Measurements from ENCODE around the gene METTL26.

The METTL26 gene

GRCh38 chr16:672371-672770, 36.3 kb upstream of the METTL26 start:
- Histone ChIP-seq H3K27me3 (ENCODE audit: control insufficient read depth, insufficient read depth, low read length) (no peaks in the 10 kb centered on the region), H3K4me3 (ENCODE audit: low read depth, low read length) (no peak overlapping the region), H3K36me3 (ENCODE audit: control insufficient read depth, insufficient read depth, low read length) (peaks cover 55% of the 10 kb centered on the region), H3K4me1 (ENCODE audit: control insufficient read depth, insufficient read depth, low read length) (no peaks in the 10 kb centered on the region), H3K9me3 (ENCODE audit: control insufficient read depth, insufficient read depth, low read length) (no peaks in the 10 kb centered on the region), H3K9ac (ENCODE audit: low read depth, low read length) (no peak overlapping the region)

- Histone ChIP-seq H3K9ac (ENCODE audit: low read depth, low read length) (no peak overlapping the region), H3K36me3 (ENCODE audit: control insufficient read depth, insufficient read depth, low read length) (peaks cover 59% of the 10 kb centered on the region), H3K27me3 (ENCODE audit: control insufficient read depth, insufficient read depth, low read length) (no peaks in the 10 kb centered on the region), H3K9me3 (ENCODE audit: control insufficient read depth, insufficient read depth, low read length) (no peaks in the 10 kb centered on the region), H3K4me1 (ENCODE audit: control insufficient read depth, insufficient read depth, low read length) (no peaks in the 10 kb centered on the region), H3K4me3 (ENCODE audit: low read depth, low read length) (no peak overlapping the region)
Measured at GRCh38 chr16:671353-672131, 35.4 kb upstream of the METTL26 start.

GRCh38 chr16:670485-671352, 34.6 kb upstream of the METTL26 start:
- peaks cover 59% of the 10 kb centered on the region for H3K36me3 ChIP-seq (ENCODE audit: control insufficient read depth, insufficient read depth, low read length)
- no peak overlapping the region for H3K9ac ChIP-seq (ENCODE audit: low read depth, low read length)
- no peaks in the 10 kb centered on the region for H3K27me3 ChIP-seq (ENCODE audit: control insufficient read depth, insufficient read depth, low read length)
- H3K4me1 ChIP-seq (ENCODE audit: control insufficient read depth, insufficient read depth, low read length), result no peaks in the 10 kb centered on the region
- H3K9me3 ChIP-seq (ENCODE audit: control insufficient read depth, insufficient read depth, low read length), result no peaks in the 10 kb centered on the region
- H3K4me3 ChIP-seq (ENCODE audit: low read depth, low read length), result no peak overlapping the region

- H3K9ac ChIP-seq (ENCODE audit: low read depth, low read length), result peak overlapping the region; percentile 79
- no peaks in the 10 kb centered on the region for H3K4me1 ChIP-seq (ENCODE audit: control insufficient read depth, insufficient read depth, low read length)
- H3K27me3 ChIP-seq (ENCODE audit: control insufficient read depth, insufficient read depth, low read length), result no peaks in the 10 kb centered on the region
- no peaks in the 10 kb centered on the region for H3K9me3 ChIP-seq (ENCODE audit: control insufficient read depth, insufficient read depth, low read length)
- peaks cover 59% of the 10 kb centered on the region for H3K36me3 ChIP-seq (ENCODE audit: control insufficient read depth, insufficient read depth, low read length)
- no peak overlapping the region for H3K4me3 ChIP-seq (ENCODE audit: low read depth, low read length)
Measured at GRCh38 chr16:669666-670065, 33.6 kb upstream of the METTL26 start.

GRCh38 chr16:668519-669171, 32.5 kb upstream of the METTL26 start:
- Histone ChIP-seq H3K4me3 (ENCODE audit: low read depth, low read length) (peak overlapping the region; percentile 77), H3K9ac (ENCODE audit: low read depth, low read length) (peak overlapping the region; percentile 79), H3K36me3 (ENCODE audit: control insufficient read depth, insufficient read depth, low read length) (peaks cover 51% of the 10 kb centered on the region), H3K4me1 (ENCODE audit: control insufficient read depth, insufficient read depth, low read length) (no peaks in the 10 kb centered on the region), H3K9me3 (ENCODE audit: control insufficient read depth, insufficient read depth, low read length) (no peaks in the 10 kb centered on the region), H3K27me3 (ENCODE audit: control insufficient read depth, insufficient read depth, low read length) (no peaks in the 10 kb centered on the region)

- H3K4me1 ChIP-seq (ENCODE audit: control insufficient read depth, insufficient read depth, low read length), result no peaks in the 10 kb centered on the region
- no peaks in the 10 kb centered on the region for H3K9me3 ChIP-seq (ENCODE audit: control insufficient read depth, insufficient read depth, low read length)
- peaks cover 44% of the 10 kb centered on the region for H3K36me3 ChIP-seq (ENCODE audit: control insufficient read depth, insufficient read depth, low read length)
- no peaks in the 10 kb centered on the region for H3K27me3 ChIP-seq (ENCODE audit: control insufficient read depth, insufficient read depth, low read length)
- peak within 1 kb of the TSS; percentile 77 for H3K4me3 ChIP-seq (ENCODE audit: low read depth, low read length)
- H3K9ac ChIP-seq (ENCODE audit: low read depth, low read length), result peak within 1 kb of the TSS; percentile 79
Measured at GRCh38 chr16:667780-668518, 31.8 kb upstream of the METTL26 start, which contains the start of gene RHOT2. Gene RHOT2, plus strand, starts transcription at chr16:668132. Its CDS starts 68 bp downstream, at chr16:668200.

- H3K4me3 ChIP-seq (ENCODE audit: low read depth, low read length), result no peak overlapping the region
Measured at GRCh38 chr16:667113-667779, 31.1 kb upstream of the METTL26 start.

GRCh38 chr16:666572-666971, 30.5 kb upstream of the METTL26 start:
- peaks cover 42% of the 10 kb centered on the region for H3K36me3 ChIP-seq (ENCODE audit: control insufficient read depth, insufficient read depth, low read length)
- H3K9me3 ChIP-seq (ENCODE audit: control insufficient read depth, insufficient read depth, low read length), result no peaks in the 10 kb centered on the region
- H3K4me1 ChIP-seq (ENCODE audit: control insufficient read depth, insufficient read depth, low read length), result no peaks in the 10 kb centered on the region
- no peak overlapping the region for H3K9ac ChIP-seq (ENCODE audit: low read depth, low read length)
- H3K27me3 ChIP-seq (ENCODE audit: control insufficient read depth, insufficient read depth, low read length), result no peaks in the 10 kb centered on the region
- no peak overlapping the region for H3K4me3 ChIP-seq (ENCODE audit: low read depth, low read length)

More at GRCh38 chr16:667113-667779, 31.1 kb upstream of the METTL26 start:
- no peaks in the 10 kb centered on the region for H3K4me1 ChIP-seq (ENCODE audit: control insufficient read depth, insufficient read depth, low read length)
- H3K27me3 ChIP-seq (ENCODE audit: control insufficient read depth, insufficient read depth, low read length), result no peaks in the 10 kb centered on the region
- H3K9me3 ChIP-seq (ENCODE audit: control insufficient read depth, insufficient read depth, low read length), result no peaks in the 10 kb centered on the region
- peak overlapping the region; percentile 16 for H3K9ac ChIP-seq (ENCODE audit: low read depth, low read length)
- peaks cover 43% of the 10 kb centered on the region for H3K36me3 ChIP-seq (ENCODE audit: control insufficient read depth, insufficient read depth, low read length)

GRCh38 chr16:662597-662996, 26.5 kb upstream of the METTL26 start:
- Histone ChIP-seq H3K36me3 (ENCODE audit: control insufficient read depth, insufficient read depth, low read length) (peaks cover 28% of the 10 kb centered on the region), H3K9ac (ENCODE audit: low read depth, low read length) (no peak overlapping the region), H3K4me3 (ENCODE audit: low read depth, low read length) (no peak overlapping the region), H3K9me3 (ENCODE audit: control insufficient read depth, insufficient read depth, low read length) (no peaks in the 10 kb centered on the region), H3K27me3 (ENCODE audit: control insufficient read depth, insufficient read depth, low read length) (no peaks in the 10 kb centered on the region), H3K4me1 (ENCODE audit: control insufficient read depth, insufficient read depth, low read length) (no peaks in the 10 kb centered on the region)

GRCh38 chr16:662095-662494, 26.0 kb upstream of the METTL26 start:
- H3K9ac ChIP-seq (ENCODE audit: low read depth, low read length), result no peak overlapping the region
- no peak overlapping the region for H3K4me3 ChIP-seq (ENCODE audit: low read depth, low read length)
- H3K4me1 ChIP-seq (ENCODE audit: control insufficient read depth, insufficient read depth, low read length), result no peaks in the 10 kb centered on the region
- H3K27me3 ChIP-seq (ENCODE audit: control insufficient read depth, insufficient read depth, low read length), result no peaks in the 10 kb centered on the region
- H3K36me3 ChIP-seq (ENCODE audit: control insufficient read depth, insufficient read depth, low read length), result peaks cover 29% of the 10 kb centered on the region
- H3K9me3 ChIP-seq (ENCODE audit: control insufficient read depth, insufficient read depth, low read length), result no peaks in the 10 kb centered on the region

Measured in iPS-15b (cell line).